Neural progenitor cell (in vitro differentiated cells): ENCODE measurements around the gene CENPP. TPM values are rescaled to one million over a fixed set of nuclear protein-coding genes. Genes with fewer than 3 reads are reported as not detected.

Experiments
- DNase-seq: peaks from one replicate; pipeline ENCODE4 v3.0.0-alpha.2; 2016; ENCODE audit warnings: low spot score
- H2AFZ ChIP-seq: fragments of 200-600 bp; sonication (generic); replicated peaks from 2 replicates; pipeline ENCODE4 v1.6.1; 2016; ENCODE audit warnings: antibody characterized with exemption
- H3F3A ChIP-seq: fragments of 200-600 bp; sonication (generic); 2 replicates; pipeline ENCODE4 v1.6.1; 2016; ENCODE audit warnings: antibody characterized with exemption, low read depth
- H3K27ac ChIP-seq: fragments of 200-600 bp; sonication (generic); 2 replicates; pipeline ENCODE4 v1.5.1; 2016; ENCODE audit warnings: mild to moderate bottlenecking
- H3K27me3 ChIP-seq: fragments of 200-600 bp; sonication (generic); 2 replicates; pipeline ENCODE4 v1.6.1; 2016; ENCODE audit warnings: mild to moderate bottlenecking, moderate library complexity
- H3K36me3 ChIP-seq: fragments of 200-600 bp; sonication (generic); 2 replicates; pipeline ENCODE4 v1.5.1; 2016
- H3K4me1 ChIP-seq: fragments of 200-600 bp; sonication (generic); 2 replicates; pipeline ENCODE4 v1.6.1; 2016; ENCODE audit warnings: mixed run types
- H3K4me2 ChIP-seq: fragments of 200-600 bp; sonication (generic); 2 replicates; pipeline ENCODE4 v1.6.1; 2016
- H3K4me3 ChIP-seq: fragments of 200-600 bp; sonication (generic); 2 replicates; pipeline ENCODE4 v1.5.1; 2016
- H3K79me2 ChIP-seq: fragments of 200-600 bp; sonication (generic); 2 replicates; pipeline ENCODE4 v1.6.1; 2016; ENCODE audit warnings: low read depth
- H3K9ac ChIP-seq: fragments of 200-600 bp; sonication (generic); 2 replicates; pipeline ENCODE4 v1.6.1; 2016
- H3K9me3 ChIP-seq: fragments of 200-600 bp; sonication (generic); 2 replicates; pipeline ENCODE4 v1.5.1; 2016; ENCODE audit warnings: low read depth
- H4K20me1 ChIP-seq: fragments of 200-600 bp; sonication (generic); 2 replicates; pipeline ENCODE4 v1.6.1; 2016; ENCODE audit warnings: low read depth
- H3K27ac Mint-ChIP-seq: 3 replicates; pipeline ENCODE4 v1.8.0; 2021; ENCODE audit warnings: mixed read lengths
- H3K27me3 Mint-ChIP-seq: 2 replicates; pipeline ENCODE4 v1.8.0; 2022; ENCODE audit warnings: low read depth, mild to moderate bottlenecking, inconsistent platforms, moderate library complexity, mixed read lengths; ENCODE audit not compliant: insufficient read depth
- H3K36me3 Mint-ChIP-seq: 3 replicates; pipeline ENCODE4 v1.8.0; 2021; ENCODE audit warnings: mixed read lengths
- H3K4me1 Mint-ChIP-seq: 3 replicates; pipeline ENCODE4 v1.8.0; 2021; ENCODE audit warnings: mixed read lengths
- H3K4me3 Mint-ChIP-seq: 3 replicates; pipeline ENCODE4 v1.8.0; 2021; ENCODE audit warnings: mild to moderate bottlenecking, moderate library complexity, mixed read lengths
- H3K9me3 Mint-ChIP-seq: 3 replicates; pipeline ENCODE4 v1.8.0; 2020; ENCODE audit warnings: mixed read lengths
- CTCF ChIP-seq: fragments of 200-600 bp; sonication (generic); IDR thresholded peaks from 2 replicates; pipeline ENCODE4 v1.5.1; 2017; ENCODE audit warnings: antibody characterized with exemption, mild to moderate bottlenecking
- EZH2 ChIP-seq: fragments of 200-600 bp; sonication (generic); IDR thresholded peaks from 2 replicates; pipeline ENCODE4 v1.6.1; 2017; ENCODE audit warnings: antibody characterized with exemption, mild to moderate bottlenecking, moderate library complexity
- EZH2phosphoT487 ChIP-seq: fragments of 200-600 bp; sonication (generic); IDR thresholded peaks from 2 replicates; pipeline ENCODE4 v1.6.1; 2017; ENCODE audit warnings: antibody characterized with exemption
- total RNA-seq: library from RNA; depleted of rRNA; stranded (reverse); fragments of >200 nt; gene quantifications from 2 replicates; pipeline ENCODE4 v1.2.3, GENCODE V29; 2015; ENCODE audit warnings: low replicate concordance

The CENPP gene
- total RNA-seq, 1 donor from 2014 or later = 10.7 TPM

DNA sequence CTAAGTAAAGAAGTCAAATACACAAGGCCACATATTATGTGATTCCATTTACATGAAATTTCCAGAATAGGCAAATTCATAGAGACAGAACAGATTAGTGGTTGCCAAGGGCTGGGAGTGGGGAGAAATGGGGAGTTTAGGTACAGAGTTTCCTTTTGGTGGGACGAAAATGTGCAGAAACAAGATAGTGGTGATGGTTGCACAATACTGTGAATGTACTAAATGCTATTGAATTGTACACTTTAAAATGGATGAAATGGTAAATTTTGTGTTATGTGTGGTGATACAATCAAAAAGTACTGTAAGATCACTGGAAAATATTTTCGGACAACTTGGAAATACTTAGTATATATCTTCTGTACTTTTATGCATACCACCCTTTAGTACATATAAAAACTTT lies 195.1 kb downstream of the CENPP start:
- Histone ChIP-seq H2AFZ (no peak overlapping the region), H3K4me2 (no peak overlapping the region), H3K27me3 (no peaks in the 10 kb centered on the region), H3K27ac (no peak overlapping the region), H3K79me2 (no peaks in the 10 kb centered on the region), H3K4me1 (peaks cover 10% of the 10 kb centered on the region), H4K20me1 (no peaks in the 10 kb centered on the region), H3K36me3 (no peaks in the 10 kb centered on the region), H3K9me3 (no peaks in the 10 kb centered on the region), H3K4me3 (no peak overlapping the region), H3F3A (no peaks in the 10 kb centered on the region), H3K9ac (no peak overlapping the region)
- no peaks in the 10 kb centered on the region for H3K27me3 Mint-ChIP-seq
- no peak for TF ChIP-seq EZH2phosphoT487
- TF ChIP-seq EZH2 = no peak
- no peak for TF ChIP-seq CTCF
- no peaks in the 10 kb centered on the region for H3K9me3 Mint-ChIP-seq
- H3K4me3 Mint-ChIP-seq = no peak overlapping the region
- no peaks in the 10 kb centered on the region for H3K36me3 Mint-ChIP-seq
- H3K4me1 Mint-ChIP-seq = peaks cover 5% of the 10 kb centered on the region
- no peak overlapping the region for H3K27ac Mint-ChIP-seq
- no peak for DNase-seq

GRCh38 chr9:92522983-92523970 lies 197.5 kb downstream of the CENPP start:
- Histone ChIP-seq H3K9me3 (no peaks in the 10 kb centered on the region), H3K9ac (no peak overlapping the region), H3F3A (no peaks in the 10 kb centered on the region), H3K4me2 (no peak overlapping the region), H3K27me3 (no peaks in the 10 kb centered on the region), H4K20me1 (no peaks in the 10 kb centered on the region), H3K27ac (no peak overlapping the region), H3K4me1 (peaks cover 4% of the 10 kb centered on the region), H3K36me3 (no peaks in the 10 kb centered on the region), H2AFZ (no peak overlapping the region), H3K79me2 (no peaks in the 10 kb centered on the region), H3K4me3 (no peak overlapping the region)
- Mint-ChIP-seq H3K36me3 (no peaks in the 10 kb centered on the region), H3K27me3 (no peaks in the 10 kb centered on the region), H3K4me3 (no peak overlapping the region), H3K4me1 (peaks cover 3% of the 10 kb centered on the region), H3K27ac (no peak overlapping the region), H3K9me3 (no peaks in the 10 kb centered on the region)
- no peak for TF ChIP-seq CTCF
- TF ChIP-seq EZH2phosphoT487 = no peak
- no peak for TF ChIP-seq EZH2
- DNase-seq = no peak

DNA sequence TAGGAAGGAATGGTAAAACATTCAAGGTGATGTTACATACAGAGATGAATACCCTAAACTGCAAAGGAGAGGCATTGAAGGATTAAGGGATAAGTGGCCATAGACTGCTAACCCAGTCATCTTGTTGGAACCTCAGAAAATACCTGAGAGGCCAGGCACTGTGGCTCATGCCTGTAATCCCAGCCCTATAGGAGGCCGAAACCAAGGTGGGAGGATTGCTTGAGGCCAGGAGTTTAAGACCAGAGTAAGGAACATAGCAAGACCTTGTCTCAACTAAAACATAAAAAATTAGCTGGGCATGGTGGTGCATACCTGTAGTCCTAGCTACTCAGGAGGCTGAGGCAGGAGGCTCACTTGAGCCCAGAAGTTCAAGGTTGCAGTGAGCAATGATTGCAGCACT lies 199.1 kb downstream of the CENPP start:
- Mint-ChIP-seq H3K36me3 (no peaks in the 10 kb centered on the region), H3K4me3 (no peak overlapping the region), H3K27ac (no peak overlapping the region), H3K27me3 (no peaks in the 10 kb centered on the region), H3K4me1 (peaks cover 3% of the 10 kb centered on the region), H3K9me3 (no peaks in the 10 kb centered on the region)
- H3K27ac ChIP-seq = no peak overlapping the region
- H4K20me1 ChIP-seq = no peaks in the 10 kb centered on the region
- TF ChIP-seq EZH2 (no peak), CTCF (no peak), EZH2phosphoT487 (no peak)
- H3F3A ChIP-seq = no peaks in the 10 kb centered on the region
- H3K9me3 ChIP-seq = no peaks in the 10 kb centered on the region
- H3K27me3 ChIP-seq = no peaks in the 10 kb centered on the region
- H3K4me2 ChIP-seq = no peak overlapping the region
- no peaks in the 10 kb centered on the region for H3K79me2 ChIP-seq
- no peak overlapping the region for H3K4me3 ChIP-seq
- peaks cover 10% of the 10 kb centered on the region for H3K4me1 ChIP-seq
- H2AFZ ChIP-seq = no peak overlapping the region
- no peak overlapping the region for H3K9ac ChIP-seq
- H3K36me3 ChIP-seq = no peaks in the 10 kb centered on the region
- no peak for DNase-seq
